Parathyroid adenoma (tissue), 2 donors: ENCODE measurements around the gene TCF7L2.

Source experiments
- H2AFZ ChIP-seq: fragments of 300-600 bp; sonication (generic); one replicate; pipeline ENCODE4 v1.7.0; 2017; ENCODE audit warnings: antibody characterized with exemption, mild to moderate bottlenecking
- H3K27ac ChIP-seq: fragments of 300-600 bp; sonication (generic); one replicate; pipeline ENCODE4 v1.7.0; 2017
- H3K27me3 ChIP-seq: fragments of 300-600 bp; sonication (generic); one replicate; pipeline ENCODE4 v1.7.0; 2017; ENCODE audit warnings: low read length; ENCODE audit not compliant: control insufficient read depth, insufficient read depth
- H3K36me3 ChIP-seq: fragments of 300-600 bp; sonication (generic); one replicate; pipeline ENCODE4 v1.7.0; 2017; ENCODE audit warnings: low read length; ENCODE audit not compliant: control insufficient read depth, insufficient read depth
- H3K4me1 ChIP-seq: fragments of 300-600 bp; sonication (generic); one replicate; pipeline ENCODE4 v1.7.0; 2017; ENCODE audit warnings: control low read depth
- H3K4me2 ChIP-seq: fragments of 300-600 bp; sonication (generic); one replicate; pipeline ENCODE4 v1.7.0; 2017; ENCODE audit warnings: low read length
- H3K4me3 ChIP-seq: fragments of 300-600 bp; sonication (generic); one replicate; pipeline ENCODE4 v1.7.0; 2017; ENCODE audit warnings: low read depth, low read length
- H3K79me2 ChIP-seq: fragments of 300-600 bp; sonication (generic); one replicate; pipeline ENCODE4 v1.7.0; 2017; ENCODE audit warnings: control low read depth
- H3K9ac ChIP-seq: fragments of 300-600 bp; sonication (generic); one replicate; pipeline ENCODE4 v1.7.0; 2017; ENCODE audit warnings: mild to moderate bottlenecking
- H3K9me3 ChIP-seq: fragments of 300-600 bp; sonication (generic); one replicate; pipeline ENCODE4 v1.7.0; 2017; ENCODE audit warnings: low read length; ENCODE audit not compliant: control insufficient read depth
- TF ChIP-seq, protein P1 (sequence below): fragments of 300-600 bp; sonication (generic); IDR thresholded peaks from one replicate; pipeline ENCODE4 v1.7.0; 2017; ENCODE audit warnings: antibody characterized with exemption, mild to moderate bottlenecking
- donor health status: primary hyperparathyroidism.

Gene TCF7L2

DNA sequence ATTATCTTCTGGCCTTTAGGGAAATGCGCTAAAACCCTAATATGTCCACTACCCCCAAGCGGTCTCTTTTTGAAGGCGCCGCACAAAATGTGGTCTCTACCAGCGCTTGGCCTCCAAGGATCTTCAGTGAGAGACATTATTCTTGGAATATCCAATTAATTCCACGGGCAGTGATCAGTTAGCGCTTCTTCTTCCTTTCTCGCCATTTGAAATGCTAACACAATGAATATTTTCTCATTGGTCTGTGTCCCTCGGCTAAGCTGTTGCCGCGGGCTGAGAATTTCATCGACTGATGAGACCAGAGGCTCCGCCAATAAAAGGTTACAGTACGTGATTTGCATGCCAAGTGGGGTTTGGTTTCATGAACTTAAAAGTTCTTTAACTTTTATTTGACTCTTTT is 169.8 kb downstream of the TCF7L2 start:
- Histone ChIP-seq H2AFZ (no peak overlapping the region), H3K9ac (no peak overlapping the region), H3K79me2 (peaks cover 11% of the 10 kb centered on the region), H3K9me3 (no peaks in the 10 kb centered on the region), H3K27ac (no peak overlapping the region), H3K4me3 (no peak overlapping the region), H3K4me2 (no peak overlapping the region), H3K36me3 (no peaks in the 10 kb centered on the region), H3K27me3 (no peaks in the 10 kb centered on the region), H3K4me1 (no peaks in the 10 kb centered on the region)
- TF ChIP-seq, protein P1, sequence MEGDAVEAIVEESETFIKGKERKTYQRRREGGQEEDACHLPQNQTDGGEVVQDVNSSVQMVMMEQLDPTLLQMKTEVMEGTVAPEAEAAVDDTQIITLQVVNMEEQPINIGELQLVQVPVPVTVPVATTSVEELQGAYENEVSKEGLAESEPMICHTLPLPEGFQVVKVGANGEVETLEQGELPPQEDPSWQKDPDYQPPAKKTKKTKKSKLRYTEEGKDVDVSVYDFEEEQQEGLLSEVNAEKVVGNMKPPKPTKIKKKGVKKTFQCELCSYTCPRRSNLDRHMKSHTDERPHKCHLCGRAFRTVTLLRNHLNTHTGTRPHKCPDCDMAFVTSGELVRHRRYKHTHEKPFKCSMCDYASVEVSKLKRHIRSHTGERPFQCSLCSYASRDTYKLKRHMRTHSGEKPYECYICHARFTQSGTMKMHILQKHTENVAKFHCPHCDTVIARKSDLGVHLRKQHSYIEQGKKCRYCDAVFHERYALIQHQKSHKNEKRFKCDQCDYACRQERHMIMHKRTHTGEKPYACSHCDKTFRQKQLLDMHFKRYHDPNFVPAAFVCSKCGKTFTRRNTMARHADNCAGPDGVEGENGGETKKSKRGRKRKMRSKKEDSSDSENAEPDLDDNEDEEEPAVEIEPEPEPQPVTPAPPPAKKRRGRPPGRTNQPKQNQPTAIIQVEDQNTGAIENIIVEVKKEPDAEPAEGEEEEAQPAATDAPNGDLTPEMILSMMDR = no peak

DNA sequence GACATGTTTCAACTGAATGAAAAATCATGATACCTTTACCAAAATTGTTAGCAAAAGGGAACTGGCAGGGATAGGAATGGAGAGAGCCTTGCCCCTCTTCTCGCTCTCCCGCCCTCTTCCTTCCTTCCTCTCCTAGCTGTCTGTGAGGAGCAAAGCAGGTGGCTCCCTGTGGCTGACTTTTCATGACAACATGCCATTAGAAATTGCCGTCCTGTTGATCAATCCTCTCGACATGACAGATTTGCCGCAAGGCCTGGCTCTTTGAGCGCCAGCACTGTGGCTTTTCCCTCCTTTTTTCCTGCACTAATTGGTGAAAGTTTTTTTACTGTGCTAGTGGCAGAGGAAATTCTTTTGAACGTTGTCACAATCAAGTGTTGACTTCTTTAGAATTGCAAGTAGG is 171.1 kb downstream of the TCF7L2 start:
- H3K4me3 ChIP-seq = no peak overlapping the region
- H3K9me3 ChIP-seq = no peaks in the 10 kb centered on the region
- peaks cover 11% of the 10 kb centered on the region for H3K79me2 ChIP-seq
- no peak overlapping the region for H3K9ac ChIP-seq
- no peak overlapping the region for H3K27ac ChIP-seq
- no peaks in the 10 kb centered on the region for H3K36me3 ChIP-seq
- no peaks in the 10 kb centered on the region for H3K27me3 ChIP-seq
- no peak overlapping the region for H3K4me2 ChIP-seq
- H2AFZ ChIP-seq = no peak overlapping the region
- TF ChIP-seq, protein P1 = no peak
- H3K4me1 ChIP-seq = no peaks in the 10 kb centered on the region

DNA sequence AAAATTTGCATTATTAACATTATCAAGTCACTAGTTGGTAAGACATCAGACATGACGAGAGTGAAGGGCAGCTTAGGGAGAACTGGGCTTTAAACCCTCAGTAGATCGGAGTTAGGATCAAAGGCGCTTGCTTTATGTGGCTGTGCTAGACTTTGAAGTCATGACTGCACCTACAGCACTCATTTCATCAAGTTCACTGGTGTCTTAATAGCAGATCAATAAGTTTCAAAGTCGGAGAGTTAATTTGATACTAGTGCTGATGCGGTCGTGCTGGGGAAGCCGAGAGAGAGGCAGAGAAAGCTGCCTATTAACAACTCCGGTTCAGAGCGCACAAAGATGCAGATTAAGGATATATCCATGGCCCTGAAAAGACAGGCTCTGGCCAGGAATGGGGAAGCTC is 172.9 kb downstream of the TCF7L2 start:
- H3K79me2 ChIP-seq = peaks cover 11% of the 10 kb centered on the region
- H2AFZ ChIP-seq = no peak overlapping the region
- no peak overlapping the region for H3K9ac ChIP-seq
- no peak overlapping the region for H3K4me3 ChIP-seq
- no peaks in the 10 kb centered on the region for H3K9me3 ChIP-seq
- TF ChIP-seq, protein P1 = no peak
- H3K4me1 ChIP-seq = no peaks in the 10 kb centered on the region
- no peak overlapping the region for H3K27ac ChIP-seq
- no peak overlapping the region for H3K4me2 ChIP-seq
- no peaks in the 10 kb centered on the region for H3K27me3 ChIP-seq
- H3K36me3 ChIP-seq = no peaks in the 10 kb centered on the region

DNA sequence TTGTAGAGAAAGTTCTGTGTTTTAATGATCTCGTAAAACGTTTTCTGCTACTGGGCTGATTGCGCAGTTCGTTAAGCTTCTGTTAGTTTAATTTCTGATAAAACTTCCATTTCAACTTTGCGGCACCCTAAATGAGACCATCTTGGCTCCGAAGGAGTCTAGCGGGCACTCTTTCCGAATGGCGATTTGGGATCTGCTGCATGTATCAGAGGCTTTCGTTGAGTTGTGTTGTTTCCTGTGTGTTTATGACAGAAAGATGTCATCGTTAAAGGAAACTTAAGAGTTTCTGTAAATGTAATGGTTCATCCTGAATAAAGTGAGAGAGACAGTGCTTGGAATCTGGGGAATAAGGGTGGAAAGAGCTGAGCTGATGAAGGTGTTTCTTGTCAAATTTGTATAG is 174.7 kb downstream of the TCF7L2 start:
- H3K9ac ChIP-seq = no peak overlapping the region
- no peak overlapping the region for H3K4me2 ChIP-seq
- no peak overlapping the region for H3K4me3 ChIP-seq
- H2AFZ ChIP-seq = no peak overlapping the region
- no peaks in the 10 kb centered on the region for H3K9me3 ChIP-seq
- no peaks in the 10 kb centered on the region for H3K27me3 ChIP-seq
- no peaks in the 10 kb centered on the region for H3K36me3 ChIP-seq
- no peaks in the 10 kb centered on the region for H3K4me1 ChIP-seq
- TF ChIP-seq, protein P1 = no peak
- H3K27ac ChIP-seq = no peak overlapping the region
- H3K79me2 ChIP-seq = peaks cover 7% of the 10 kb centered on the region

DNA sequence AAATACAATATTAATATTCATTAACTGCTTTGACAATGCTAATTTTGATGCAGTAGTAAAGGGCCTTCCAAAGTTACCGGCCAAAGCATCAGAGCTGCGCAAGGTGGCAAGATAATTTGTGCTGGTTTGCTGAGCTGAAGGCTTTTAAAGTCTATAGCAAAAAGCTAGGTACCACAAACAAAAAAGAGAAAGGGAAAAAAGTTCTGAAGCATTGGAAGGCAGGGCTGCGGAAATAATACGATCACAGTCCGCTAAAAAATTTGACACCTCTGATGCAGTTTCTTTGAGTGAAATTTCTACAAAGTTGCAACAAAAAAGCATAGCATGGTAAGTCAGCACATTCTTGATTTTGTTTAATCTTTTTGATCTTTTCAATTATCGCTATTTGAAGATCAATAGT is 175.6 kb downstream of the TCF7L2 start:
- Histone ChIP-seq H3K27ac (no peak overlapping the region), H3K4me3 (no peak overlapping the region), H3K4me2 (no peak overlapping the region), H3K9me3 (no peaks in the 10 kb centered on the region), H3K36me3 (no peaks in the 10 kb centered on the region), H3K79me2 (peaks cover 3% of the 10 kb centered on the region), H2AFZ (no peak overlapping the region), H3K9ac (no peak overlapping the region), H3K27me3 (no peaks in the 10 kb centered on the region), H3K4me1 (no peaks in the 10 kb centered on the region)
- TF ChIP-seq, protein P1 = no peak
